GM23338 (cell line): ENCODE measurements around the gene ADAMTSL4. TPM values are rescaled to one million over a fixed set of nuclear protein-coding genes. Genes with fewer than 3 reads are reported as not detected.

ENCODE experiments used
- ATAC-seq: fragments of 200-7000 bp; cut with Tn5 transposase; 3 replicates; pipeline ENCODE4 v1.9.1; 2020
- DNase-seq: peaks from one replicate; pipeline ENCODE4 v3.0.0-alpha.2; 2015; ENCODE audit warnings: low spot score
- H2AFZ ChIP-seq: fragments of 200-600 bp; sonication (generic); 2 replicates; pipeline ENCODE4 v1.8.0; 2016; ENCODE audit warnings: antibody characterized with exemption, mild to moderate bottlenecking, moderate library complexity
- H3F3A ChIP-seq: fragments of 200-600 bp; sonication (generic); replicated peaks from 2 replicates; pipeline ENCODE4 v1.8.0; 2017; ENCODE audit warnings: antibody characterized with exemption, mixed run types, low read depth
- H3K27ac ChIP-seq: fragments of 200-600 bp; sonication (generic); 2 replicates; pipeline ENCODE4 v1.6.1; 2016; ENCODE audit warnings: low read depth
- H3K27me3 ChIP-seq: fragments of 200-600 bp; sonication (generic); 2 replicates; pipeline ENCODE4 v1.8.0; 2016; ENCODE audit warnings: mild to moderate bottlenecking, mixed run types, moderate library complexity; ENCODE audit not compliant: insufficient read depth
- H3K36me3 ChIP-seq: fragments of 200-600 bp; sonication (generic); 2 replicates; pipeline ENCODE4 v1.8.0; 2016; ENCODE audit warnings: mild to moderate bottlenecking; ENCODE audit not compliant: insufficient read depth
- H3K4me1 ChIP-seq: fragments of 200-600 bp; sonication (generic); 2 replicates; pipeline ENCODE4 v1.8.0; 2016; ENCODE audit warnings: mild to moderate bottlenecking, moderate library complexity; ENCODE audit not compliant: insufficient read depth
- H3K4me2 ChIP-seq: fragments of 200-600 bp; sonication (generic); 2 replicates; pipeline ENCODE4 v1.7.1; 2017; ENCODE audit warnings: mixed run types
- H3K4me3 ChIP-seq: fragments of 200-600 bp; sonication (generic); 2 replicates; pipeline ENCODE4 v1.6.1; 2016; ENCODE audit warnings: mixed run types
- H3K79me2 ChIP-seq: fragments of 200-600 bp; sonication (generic); replicated peaks from 2 replicates; pipeline ENCODE4 v1.8.0; 2017; ENCODE audit warnings: mild to moderate bottlenecking; ENCODE audit not compliant: insufficient read depth
- H3K9me2 ChIP-seq: fragments of 200-600 bp; sonication (generic); 2 replicates; pipeline ENCODE4 v1.8.0; 2017; ENCODE audit not compliant: insufficient read depth
- H4K20me1 ChIP-seq: fragments of 200-600 bp; sonication (generic); replicated peaks from 2 replicates; pipeline ENCODE4 v1.8.0; 2017; ENCODE audit warnings: mild to moderate bottlenecking; ENCODE audit not compliant: insufficient read depth
- H3K27ac Mint-ChIP-seq: 2 replicates; pipeline ENCODE4 v1.8.0; 2020; ENCODE audit warnings: inconsistent platforms, mild to moderate bottlenecking, moderate library complexity, mixed read lengths
- H3K27me3 Mint-ChIP-seq: 3 replicates; pipeline ENCODE4 v1.8.0; 2022; ENCODE audit warnings: low read depth, mild to moderate bottlenecking, moderate library complexity, mixed read lengths, inconsistent platforms; ENCODE audit not compliant: insufficient read depth, poor library complexity
- H3K36me3 Mint-ChIP-seq: 3 replicates; pipeline ENCODE4 v1.8.0; 2021; ENCODE audit warnings: low read depth, mild to moderate bottlenecking, inconsistent platforms, moderate library complexity, mixed read lengths
- H3K4me1 Mint-ChIP-seq: 3 replicates; pipeline ENCODE4 v1.8.0; 2020; ENCODE audit warnings: mild to moderate bottlenecking, inconsistent platforms, mixed read lengths
- H3K4me3 Mint-ChIP-seq: 3 replicates; pipeline ENCODE4 v1.8.0; 2021; ENCODE audit warnings: moderate library complexity, mild to moderate bottlenecking, inconsistent platforms, mixed read lengths
- H3K9me3 Mint-ChIP-seq: 3 replicates; pipeline ENCODE4 v1.8.0; 2020; ENCODE audit warnings: moderate library complexity, mild to moderate bottlenecking, inconsistent platforms, mixed read lengths
- CREB1 ChIP-seq: fragments of 250-450 bp; sonication (Bioruptor Pico); IDR thresholded peaks from 2 replicates; pipeline ENCODE4 v1.5.0; 2020; ENCODE audit warnings: low read depth, mild to moderate bottlenecking, moderate library complexity
- ETS1 ChIP-seq: IDR thresholded peaks from 2 replicates; pipeline ENCODE4 v1.6.1; 2016; ENCODE audit warnings: antibody characterized with exemption
- EZH2phosphoT487 ChIP-seq: fragments of 200-600 bp; sonication (generic); IDR thresholded peaks from one replicate; pipeline ENCODE4 v1.8.1; 2018; ENCODE audit warnings: antibody characterized with exemption; ENCODE audit not compliant: unreplicated experiment
- JUNB ChIP-seq: IDR thresholded peaks from one replicate; pipeline ENCODE4 v1.6.1; 2016; ENCODE audit warnings: antibody characterized with exemption; ENCODE audit not compliant: unreplicated experiment
- NANOG ChIP-seq: IDR thresholded peaks from 2 replicates; pipeline ENCODE4 v1.6.1; 2016; ENCODE audit warnings: antibody characterized with exemption, borderline replicate concordance
- POLR2AphosphoS5 ChIP-seq: IDR thresholded peaks from 2 replicates; pipeline ENCODE4 v1.6.1; 2016; ENCODE audit warnings: antibody characterized with exemption, low read depth
- STAT1 ChIP-seq: IDR thresholded peaks from one replicate; pipeline ENCODE4 v1.6.1; 2016; ENCODE audit warnings: antibody characterized with exemption; ENCODE audit not compliant: unreplicated experiment
- ZNF114 ChIP-seq: fragments of 250-450 bp; sonication (Bioruptor Pico); IDR thresholded peaks from 2 replicates; pipeline ENCODE4 v1.5.0; 2020; ENCODE audit warnings: mild to moderate bottlenecking, moderate library complexity
- ZNF331 ChIP-seq: fragments of 250-450 bp; sonication (Bioruptor Pico); IDR thresholded peaks from 2 replicates; pipeline ENCODE4 v1.5.0; 2020; ENCODE audit warnings: low read depth, mild to moderate bottlenecking, moderate library complexity
- polyA plus RNA-seq: library from polyadenylated mRNA; unstranded; fragments of >200 nt; fragmentation: Nextera tagmentation; extraction: Ambion mirVana; gene quantifications from 2 replicates; pipeline ENCODE4 v1.2.1, GENCODE V29; 2016
- total RNA-seq: library from RNA; depleted of rRNA; stranded (reverse); fragments of >200 nt; shearing (Covaris generic); gene quantifications from 2 replicates; pipeline ENCODE4 v1.2.3, GENCODE V29; 2014
- TF ChIP-seq, protein P1 (sequence below): IDR thresholded peaks from one replicate; pipeline ENCODE4 v1.6.1; 2018; ENCODE audit warnings: antibody characterized with exemption; ENCODE audit not compliant: unreplicated experiment

The ADAMTSL4 gene
- total and polyA plus RNA-seq, 2 experiments from 2014 or later = 5.3 to 5.8 TPM

- Histone ChIP-seq H3K36me3 (peaks cover 58% of the 10 kb centered on the region), H3K27me3 (no peaks in the 10 kb centered on the region), H3K4me2 (peak overlapping the region; percentile 92), H4K20me1 (peaks cover 54% of the 10 kb centered on the region), H3K79me2 (peaks cover 83% of the 10 kb centered on the region), H3K4me3 (peak overlapping the region; percentile 96), H2AFZ (no peak overlapping the region), H3K27ac (peak overlapping the region; percentile 100; the same call in 1 of the 2 replicates), H3F3A (peaks cover 57% of the 10 kb centered on the region), H3K9me2 (no peaks in the 10 kb centered on the region), H3K4me1 (peaks cover 44% of the 10 kb centered on the region)
- Mint-ChIP-seq H3K9me3 (peaks cover 8% of the 10 kb centered on the region; the same call in 1 of the 3 replicates), H3K36me3 (peaks cover 80% of the 10 kb centered on the region), H3K4me1 (peaks cover 50% of the 10 kb centered on the region), H3K4me3 (peak overlapping the region; percentile 99), H3K27ac (peak overlapping the region; percentile 31; the same call in 1 of the 2 replicates), H3K27me3 (peaks cover 47% of the 10 kb centered on the region)
- TF ChIP-seq NANOG = no peak
- TF ChIP-seq JUNB = no peak
- ATAC-seq = no peak
- no peak for DNase-seq
These were observed 27.1 kb downstream of the ADAMTSL4 start for GRCh38 chr1:150576367-150576711.

GRCh38 chr1:150576794-150577556 is 27.8 kb downstream of the ADAMTSL4 start:
- H3K9me2 ChIP-seq = no peaks in the 10 kb centered on the region
- peaks cover 44% of the 10 kb centered on the region for H3K4me1 ChIP-seq
- peaks cover 58% of the 10 kb centered on the region for H3K36me3 ChIP-seq
- no peak overlapping the region for H2AFZ ChIP-seq
- Mint-ChIP-seq H3K9me3 (peaks cover 8% of the 10 kb centered on the region; the same call in 1 of the 3 replicates), H3K27me3 (peaks cover 46% of the 10 kb centered on the region), H3K36me3 (peaks cover 73% of the 10 kb centered on the region), H3K27ac (peak overlapping the region; percentile 100), H3K4me1 (peaks cover 50% of the 10 kb centered on the region), H3K4me3 (peak overlapping the region; percentile 99)
- peaks cover 82% of the 10 kb centered on the region for H3K79me2 ChIP-seq
- TF ChIP-seq STAT1 = no peak
- H3K27ac ChIP-seq = peak overlapping the region; percentile 100
- peaks cover 57% of the 10 kb centered on the region for H3F3A ChIP-seq
- no peaks in the 10 kb centered on the region for H3K27me3 ChIP-seq
- DNase-seq (peak; percentile 5), ATAC-seq (no peak)
- peaks cover 54% of the 10 kb centered on the region for H4K20me1 ChIP-seq
- peak overlapping the region; percentile 92 for H3K4me2 ChIP-seq
- H3K4me3 ChIP-seq = peak overlapping the region; percentile 96

GRCh38 chr1:150577557-150578271 is 28.5 kb downstream of the ADAMTSL4 start:
- peaks cover 8% of the 10 kb centered on the region; the same call in 1 of the 3 replicates for H3K9me3 Mint-ChIP-seq
- H4K20me1 ChIP-seq = peaks cover 50% of the 10 kb centered on the region
- peaks cover 43% of the 10 kb centered on the region for H3K27me3 Mint-ChIP-seq
- H3K36me3 ChIP-seq = peaks cover 55% of the 10 kb centered on the region
- peak overlapping the region; percentile 99 for H3K4me3 Mint-ChIP-seq
- H3K27me3 ChIP-seq = no peaks in the 10 kb centered on the region
- no peaks in the 10 kb centered on the region for H3K9me2 ChIP-seq
- ATAC-seq (no peak), DNase-seq (peak; percentile 14)
- peaks cover 76% of the 10 kb centered on the region for H3K79me2 ChIP-seq
- H3K4me1 Mint-ChIP-seq = peaks cover 47% of the 10 kb centered on the region
- H3F3A ChIP-seq = peaks cover 58% of the 10 kb centered on the region
- H3K27ac ChIP-seq = peak overlapping the region; percentile 100
- H3K4me3 ChIP-seq = peak overlapping the region; percentile 96
- H2AFZ ChIP-seq = no peak overlapping the region
- H3K27ac Mint-ChIP-seq = peak overlapping the region; percentile 100
- peaks cover 44% of the 10 kb centered on the region for H3K4me1 ChIP-seq
- peak overlapping the region; percentile 92 for H3K4me2 ChIP-seq
- peaks cover 66% of the 10 kb centered on the region for H3K36me3 Mint-ChIP-seq
- TF ChIP-seq JUNB (no peak), EZH2phosphoT487 (no peak), POLR2AphosphoS5 (no peak), ETS1 (no peak), ZNF331 (CRISPR knock-in tag) (no peak), ZNF114 (CRISPR knock-in tag) (no peak), STAT1 (no peak), CREB1 (CRISPR knock-in tag) (no peak)
- TF ChIP-seq, protein P1, sequence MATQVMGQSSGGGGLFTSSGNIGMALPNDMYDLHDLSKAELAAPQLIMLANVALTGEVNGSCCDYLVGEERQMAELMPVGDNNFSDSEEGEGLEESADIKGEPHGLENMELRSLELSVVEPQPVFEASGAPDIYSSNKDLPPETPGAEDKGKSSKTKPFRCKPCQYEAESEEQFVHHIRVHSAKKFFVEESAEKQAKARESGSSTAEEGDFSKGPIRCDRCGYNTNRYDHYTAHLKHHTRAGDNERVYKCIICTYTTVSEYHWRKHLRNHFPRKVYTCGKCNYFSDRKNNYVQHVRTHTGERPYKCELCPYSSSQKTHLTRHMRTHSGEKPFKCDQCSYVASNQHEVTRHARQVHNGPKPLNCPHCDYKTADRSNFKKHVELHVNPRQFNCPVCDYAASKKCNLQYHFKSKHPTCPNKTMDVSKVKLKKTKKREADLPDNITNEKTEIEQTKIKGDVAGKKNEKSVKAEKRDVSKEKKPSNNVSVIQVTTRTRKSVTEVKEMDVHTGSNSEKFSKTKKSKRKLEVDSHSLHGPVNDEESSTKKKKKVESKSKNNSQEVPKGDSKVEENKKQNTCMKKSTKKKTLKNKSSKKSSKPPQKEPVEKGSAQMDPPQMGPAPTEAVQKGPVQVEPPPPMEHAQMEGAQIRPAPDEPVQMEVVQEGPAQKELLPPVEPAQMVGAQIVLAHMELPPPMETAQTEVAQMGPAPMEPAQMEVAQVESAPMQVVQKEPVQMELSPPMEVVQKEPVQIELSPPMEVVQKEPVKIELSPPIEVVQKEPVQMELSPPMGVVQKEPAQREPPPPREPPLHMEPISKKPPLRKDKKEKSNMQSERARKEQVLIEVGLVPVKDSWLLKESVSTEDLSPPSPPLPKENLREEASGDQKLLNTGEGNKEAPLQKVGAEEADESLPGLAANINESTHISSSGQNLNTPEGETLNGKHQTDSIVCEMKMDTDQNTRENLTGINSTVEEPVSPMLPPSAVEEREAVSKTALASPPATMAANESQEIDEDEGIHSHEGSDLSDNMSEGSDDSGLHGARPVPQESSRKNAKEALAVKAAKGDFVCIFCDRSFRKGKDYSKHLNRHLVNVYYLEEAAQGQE = no peak
